Tibial nerve (tissue), 4 donors: Measurements from ENCODE around the gene AMDHD2. TPM values are rescaled to one million over a fixed set of nuclear protein-coding genes. Genes with fewer than 3 reads are reported as not detected.

Source experiments
- DNase-seq, 2 donors: peaks; one replicate each; pipeline ENCODE4 v3.0.0-alpha.2; 2019; ENCODE audit warnings: low spot score in 2 of 2
- H3K27ac ChIP-seq, 4 donors: fragments of 200-600 bp; sonication (generic) in 3 of 4; one replicate each; pipeline ENCODE4 v1.5.1; 2017 to 2019; ENCODE audit warnings: mild to moderate bottlenecking in 1 of 4
- H3K27me3 ChIP-seq, 2 donors: fragments of 200-600 bp; sonication (generic) in 1 of 2; one replicate each; pipeline versions ENCODE4 v1.5.1 to v1.6.0; 2017 to 2019
- H3K36me3 ChIP-seq, 3 donors: fragments of 200-600 bp; sonication (generic); one replicate each; pipeline ENCODE4 v1.5.1; 2018 to 2019
- H3K4me1 ChIP-seq, 4 donors: fragments of 200-600 bp; sonication (generic) in 3 of 4; one replicate each; pipeline ENCODE4 v1.5.1; 2017 to 2019
- H3K4me3 ChIP-seq, 4 donors: fragments of 200-600 bp; sonication (generic) in 3 of 4; one replicate each; pipeline ENCODE4 v1.5.1; 2017 to 2019; ENCODE audit warnings: mild to moderate bottlenecking in 1 of 4, moderate library complexity in 1 of 4
- H3K9me3 ChIP-seq, 4 donors: fragments of 200-600 bp; sonication (generic) in 3 of 4; one replicate each; pipeline ENCODE4 v1.5.1; 2017 to 2019
- EP300 ChIP-seq, 2 donors: sonication (generic); formaldehyde crosslinking; IDR thresholded peaks; one replicate each; pipeline ENCODE4 v1.6.1; 2017; ENCODE audit warnings: antibody characterized with exemption in 2 of 2, mild to moderate bottlenecking in 1 of 2
- POLR2A ChIP-seq, 2 donors: fragments of 450-650 bp; IDR thresholded peaks; one replicate each; pipeline ENCODE4 v1.6.1; 2017; ENCODE audit warnings: antibody characterized with exemption in 2 of 2, mild to moderate bottlenecking in 2 of 2, moderate library complexity in 2 of 2
- WGBS, 2 donors: methylation state at CpG; one replicate each; pipeline ENCODE4 v1.1.5; 2018; 5-methylcytosine and 5-hydroxymethylcytosine counted together
- total RNA-seq, 4 donors: library from RNA; depleted of rRNA; stranded (reverse); fragments of >200 nt; gene quantifications; one replicate each; pipeline ENCODE4 v1.1.0, GENCODE V29; 2016
- TF ChIP-seq, protein P1 (sequence below), 5 experiments: fragments of 200-600 bp in 3 of 5; fragments of 450-650 bp in 2 of 5; sonication (generic) in 3 of 5; IDR thresholded peaks; one replicate each; pipeline ENCODE4 v1.5.1; 2016 to 2019; ENCODE audit warnings: antibody characterized with exemption in 5 of 5, mild to moderate bottlenecking in 3 of 5, moderate library complexity in 2 of 5

The AMDHD2 gene
- total RNA-seq, 4 donors from 2014 or later, result 40.4 to 64.5 (median 55.2) TPM

GRCh38 chr16:2515180-2515851 is 4.9 kb upstream of the AMDHD2 start:
- peak overlapping the region; percentile 77 to 99 (median 94) for H3K4me3 ChIP-seq
- H3K27ac ChIP-seq, result peak overlapping the region; percentile 92 to 100 (median 98)
- DNase-seq, result no peak
- TF ChIP-seq, protein P1, sequence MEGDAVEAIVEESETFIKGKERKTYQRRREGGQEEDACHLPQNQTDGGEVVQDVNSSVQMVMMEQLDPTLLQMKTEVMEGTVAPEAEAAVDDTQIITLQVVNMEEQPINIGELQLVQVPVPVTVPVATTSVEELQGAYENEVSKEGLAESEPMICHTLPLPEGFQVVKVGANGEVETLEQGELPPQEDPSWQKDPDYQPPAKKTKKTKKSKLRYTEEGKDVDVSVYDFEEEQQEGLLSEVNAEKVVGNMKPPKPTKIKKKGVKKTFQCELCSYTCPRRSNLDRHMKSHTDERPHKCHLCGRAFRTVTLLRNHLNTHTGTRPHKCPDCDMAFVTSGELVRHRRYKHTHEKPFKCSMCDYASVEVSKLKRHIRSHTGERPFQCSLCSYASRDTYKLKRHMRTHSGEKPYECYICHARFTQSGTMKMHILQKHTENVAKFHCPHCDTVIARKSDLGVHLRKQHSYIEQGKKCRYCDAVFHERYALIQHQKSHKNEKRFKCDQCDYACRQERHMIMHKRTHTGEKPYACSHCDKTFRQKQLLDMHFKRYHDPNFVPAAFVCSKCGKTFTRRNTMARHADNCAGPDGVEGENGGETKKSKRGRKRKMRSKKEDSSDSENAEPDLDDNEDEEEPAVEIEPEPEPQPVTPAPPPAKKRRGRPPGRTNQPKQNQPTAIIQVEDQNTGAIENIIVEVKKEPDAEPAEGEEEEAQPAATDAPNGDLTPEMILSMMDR (IDR thresholded peaks at IDR 0.05), result no peak
- TF ChIP-seq POLR2A (IDR thresholded peaks at IDR 0.05), result no peak
- TF ChIP-seq EP300 (IDR thresholded peaks at IDR 0.05), result no peak
- no peaks in the 10 kb centered on the region for H3K9me3 ChIP-seq
- peaks cover 0 to 77% (median 57%) of the 10 kb centered on the region in 4 donors for H3K4me1 ChIP-seq
- peaks cover 0 to 11% (median 0%) of the 10 kb centered on the region in 3 donors for H3K36me3 ChIP-seq
- 19 to 24% methylated on average over 12 to 14 of the region's 14 CpGs for WGBS, 2 donors
- H3K27me3 ChIP-seq, result no peaks in the 10 kb centered on the region

DNA sequence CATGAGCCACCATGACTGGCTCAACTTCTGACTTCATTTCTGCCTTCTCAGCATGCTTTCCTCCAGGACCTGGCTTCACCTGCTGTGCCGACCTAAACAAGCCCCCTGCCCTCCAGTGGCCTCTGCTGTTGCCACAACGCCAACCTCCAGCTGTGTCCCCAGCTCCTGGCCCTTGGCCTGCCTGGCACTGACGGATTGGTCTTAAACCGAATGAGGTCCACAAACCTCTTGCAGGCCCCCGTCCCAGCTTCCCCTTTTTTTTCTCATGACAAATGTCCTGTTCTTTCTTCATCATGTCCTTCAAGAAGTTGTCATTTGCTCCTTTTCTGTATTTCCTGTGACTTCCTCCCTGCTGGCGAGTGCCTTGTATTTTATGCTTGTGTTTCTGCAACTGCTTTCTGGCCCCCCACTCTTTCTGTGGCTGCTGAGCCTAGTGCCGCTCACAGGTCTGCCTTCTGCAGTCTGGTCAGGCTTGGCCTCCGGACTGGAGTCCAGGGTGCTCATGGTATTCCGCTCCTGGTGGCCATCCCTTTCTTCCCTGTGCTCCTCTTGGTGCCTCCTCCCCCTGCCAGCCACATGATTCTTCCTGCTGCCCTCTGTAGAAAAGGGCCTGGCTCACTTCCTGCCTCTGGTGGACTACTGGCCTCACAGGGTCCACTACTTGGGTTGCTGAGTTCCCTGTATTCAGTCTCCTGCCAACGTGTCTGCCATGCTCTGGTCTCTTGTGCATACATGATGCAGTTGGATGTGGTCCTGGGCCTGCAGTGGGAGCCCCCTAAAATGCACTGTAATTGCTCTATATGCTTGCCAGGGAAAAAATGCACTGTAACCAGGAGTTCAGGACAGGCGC is 3.6 kb upstream of the AMDHD2 start:
- no peak for DNase-seq
- peaks cover 0 to 11% (median 0%) of the 10 kb centered on the region in 3 donors for H3K36me3 ChIP-seq
- H3K9me3 ChIP-seq, result no peaks in the 10 kb centered on the region
- H3K27me3 ChIP-seq, result no peaks in the 10 kb centered on the region
- peak overlapping the region in 3 of 4 donors; percentile 98 to 100 (median 99) for H3K27ac ChIP-seq
- WGBS, 2 donors, result 58 to 65% methylated on average over 11 of the region's 11 CpGs
- TF ChIP-seq, protein P1 (IDR thresholded peaks at IDR 0.05), result peak in 1 of 5 experiments; percentile 14
- no peak for TF ChIP-seq POLR2A (IDR thresholded peaks at IDR 0.05)
- H3K4me3 ChIP-seq, result peak overlapping the region in 1 of 4 donors; percentile 94
- peaks cover 0 to 82% (median 66%) of the 10 kb centered on the region in 4 donors for H3K4me1 ChIP-seq

GRCh38 chr16:2517954-2518605 is 2.1 kb upstream of the AMDHD2 start:
- H3K4me1 ChIP-seq, result peaks cover 0 to 68% (median 61%) of the 10 kb centered on the region in 4 donors
- 58 to 61% methylated on average over 10 to 12 of the region's 12 CpGs for WGBS, 2 donors

GRCh38 chr16:2518823-2519710 is 1.1 kb upstream of the AMDHD2 start:
- H3K4me3 ChIP-seq, result peak overlapping the region in 1 of 4 donors; percentile 75
- H3K36me3 ChIP-seq, result peaks cover 0 to 35% (median 0%) of the 10 kb centered on the region in 3 donors
- DNase-seq, result no peak
- peaks cover 0 to 64% (median 59%) of the 10 kb centered on the region in 4 donors for H3K4me1 ChIP-seq
- 77 to 82% methylated on average over 25 to 30 of the region's 39 CpGs for WGBS, 2 donors
- H3K27ac ChIP-seq, result peak overlapping the region; percentile 34 to 99 (median 83)
- TF ChIP-seq POLR2A (IDR thresholded peaks at IDR 0.05), result no peak
- TF ChIP-seq EP300 (IDR thresholded peaks at IDR 0.05), result no peak
- TF ChIP-seq, protein P1 (IDR thresholded peaks at IDR 0.05), result no peak
- no peaks in the 10 kb centered on the region for H3K27me3 ChIP-seq
- no peaks in the 10 kb centered on the region for H3K9me3 ChIP-seq

More at GRCh38 chr16:2517954-2518605, 2.1 kb upstream of the AMDHD2 start:
- Histone ChIP-seq H3K36me3 (peaks cover 0 to 25% (median 0%) of the 10 kb centered on the region in 3 donors), H3K9me3 (no peaks in the 10 kb centered on the region), H3K27ac (peak overlapping the region in 3 of 4 donors; percentile 18 to 99 (median 98)), H3K4me3 (no peak overlapping the region), H3K27me3 (no peaks in the 10 kb centered on the region)
- TF ChIP-seq EP300 (IDR thresholded peaks at IDR 0.05) (no peak), POLR2A (IDR thresholded peaks at IDR 0.05) (no peak)
- TF ChIP-seq, protein P1 (IDR thresholded peaks at IDR 0.05), result no peak
- DNase-seq, result no peak
